ENCODE data around the gene SPR.

The SPR gene

GRCh38 chr2:72913486-72914205 lies 26.4 kb downstream of the SPR start:
- peak overlapping the region; percentile 49; the same call in 1 of the 2 replicates for H2AFZ ChIP-seq (ENCODE audit: low read length)
- no peaks in the 10 kb centered on the region for H3K9me2 ChIP-seq (replicated peaks; ENCODE audit: low read depth, low read length)
- H3K4me2 ChIP-seq (ENCODE audit: low read depth, low read length, poor library complexity, severe bottlenecking), result no peak overlapping the region
- no peak for TF ChIP-seq EZH2phosphoT487 (IDR thresholded peaks at IDR 0.05; ENCODE audit: borderline replicate concordance)
- TF ChIP-seq CTCF (conservative IDR thresholded peaks at IDR 0.05; ENCODE audit: low read length), result no peak
- no peaks in the 10 kb centered on the region for H3K9me3 ChIP-seq (ENCODE audit: insufficient read depth, low read depth, low read length)
- no peaks in the 10 kb centered on the region for H3K79me2 ChIP-seq (ENCODE audit: insufficient read depth, low read length)
- no peak overlapping the region for H3K4me3 ChIP-seq (ENCODE audit: low read length, poor library complexity, severe bottlenecking)
- H3K9ac ChIP-seq (ENCODE audit: low read depth, low read length, poor library complexity, severe bottlenecking), result no peak overlapping the region
- H3K27me3 ChIP-seq (ENCODE audit: insufficient read depth, low read length, poor library complexity, severe bottlenecking), result no peaks in the 10 kb centered on the region
- no peaks in the 10 kb centered on the region for H3F3A ChIP-seq (ENCODE audit: low read depth)
- H4K20me1 ChIP-seq (ENCODE audit: insufficient read depth, low read length, poor library complexity, severe bottlenecking), result no peaks in the 10 kb centered on the region
- no peaks in the 10 kb centered on the region for H3K36me3 ChIP-seq (ENCODE audit: insufficient read depth, low read length)
- H3K4me1 ChIP-seq (ENCODE audit: insufficient read depth, low read length, poor library complexity, severe bottlenecking), result no peaks in the 10 kb centered on the region

- TF ChIP-seq CTCF (conservative IDR thresholded peaks at IDR 0.05; ENCODE audit: low read length), result no peak
- Histone ChIP-seq H3F3A (ENCODE audit: low read depth) (no peaks in the 10 kb centered on the region), H3K79me2 (ENCODE audit: insufficient read depth, low read length) (no peaks in the 10 kb centered on the region), H3K9me3 (ENCODE audit: insufficient read depth, low read depth, low read length) (no peaks in the 10 kb centered on the region), H3K27me3 (ENCODE audit: insufficient read depth, low read length, poor library complexity, severe bottlenecking) (no peaks in the 10 kb centered on the region), H3K9ac (ENCODE audit: low read depth, low read length, poor library complexity, severe bottlenecking) (no peak overlapping the region), H3K4me3 (ENCODE audit: low read length, poor library complexity, severe bottlenecking) (no peak overlapping the region), H3K9me2 (replicated peaks; ENCODE audit: low read depth, low read length) (no peaks in the 10 kb centered on the region), H3K4me1 (ENCODE audit: insufficient read depth, low read length, poor library complexity, severe bottlenecking) (no peaks in the 10 kb centered on the region), H3K4me2 (ENCODE audit: low read depth, low read length, poor library complexity, severe bottlenecking) (no peak overlapping the region), H4K20me1 (ENCODE audit: insufficient read depth, low read length, poor library complexity, severe bottlenecking) (no peaks in the 10 kb centered on the region), H2AFZ (ENCODE audit: low read length) (no peak overlapping the region), H3K36me3 (ENCODE audit: insufficient read depth, low read length) (no peaks in the 10 kb centered on the region)
These were observed 27.0 kb downstream of the SPR start for GRCh38 chr2:72914206-72914559.

- Histone ChIP-seq H3K4me3 (ENCODE audit: low read length, poor library complexity, severe bottlenecking) (no peak overlapping the region), H3F3A (ENCODE audit: low read depth) (no peaks in the 10 kb centered on the region), H2AFZ (ENCODE audit: low read length) (no peak overlapping the region), H3K36me3 (ENCODE audit: insufficient read depth, low read length) (no peaks in the 10 kb centered on the region), H3K4me2 (ENCODE audit: low read depth, low read length, poor library complexity, severe bottlenecking) (no peak overlapping the region), H3K4me1 (ENCODE audit: insufficient read depth, low read length, poor library complexity, severe bottlenecking) (no peaks in the 10 kb centered on the region), H3K79me2 (ENCODE audit: insufficient read depth, low read length) (no peaks in the 10 kb centered on the region), H3K9me3 (ENCODE audit: insufficient read depth, low read depth, low read length) (no peaks in the 10 kb centered on the region), H3K9ac (ENCODE audit: low read depth, low read length, poor library complexity, severe bottlenecking) (no peak overlapping the region), H3K27me3 (ENCODE audit: insufficient read depth, low read length, poor library complexity, severe bottlenecking) (no peaks in the 10 kb centered on the region), H3K9me2 (replicated peaks; ENCODE audit: low read depth, low read length) (no peaks in the 10 kb centered on the region), H4K20me1 (ENCODE audit: insufficient read depth, low read length, poor library complexity, severe bottlenecking) (no peaks in the 10 kb centered on the region)
- TF ChIP-seq CTCF (conservative IDR thresholded peaks at IDR 0.05; ENCODE audit: low read length) (no peak), EZH2phosphoT487 (IDR thresholded peaks at IDR 0.05; ENCODE audit: borderline replicate concordance) (no peak)
These were observed 27.5 kb downstream of the SPR start for GRCh38 chr2:72914589-72915319.

All from Loucy (cell line).